RPMI7951 (cell line): ENCODE results near the gene FER. TPM values are rescaled to one million over a fixed set of nuclear protein-coding genes. Genes with fewer than 3 reads are reported as not detected.

ENCODE experiments used
- DNase-seq: peaks from one replicate; pipeline ENCODE4 v3.0.0-alpha.2; 2012; ENCODE audit warnings: low read depth
- total RNA-seq: library from RNA; depleted of rRNA; stranded (reverse); fragments of >200 nt; shearing (Covaris generic); gene quantifications from 2 replicates; pipeline ENCODE4 v1.2.3, GENCODE V29; 2014

The FER gene
- total RNA-seq, 1 experiment from 2014 or later = 14.1 TPM

GRCh38 chr5:109177227-109177626, 429.5 kb downstream of the FER start:
- DNase-seq = no peak

DNA sequence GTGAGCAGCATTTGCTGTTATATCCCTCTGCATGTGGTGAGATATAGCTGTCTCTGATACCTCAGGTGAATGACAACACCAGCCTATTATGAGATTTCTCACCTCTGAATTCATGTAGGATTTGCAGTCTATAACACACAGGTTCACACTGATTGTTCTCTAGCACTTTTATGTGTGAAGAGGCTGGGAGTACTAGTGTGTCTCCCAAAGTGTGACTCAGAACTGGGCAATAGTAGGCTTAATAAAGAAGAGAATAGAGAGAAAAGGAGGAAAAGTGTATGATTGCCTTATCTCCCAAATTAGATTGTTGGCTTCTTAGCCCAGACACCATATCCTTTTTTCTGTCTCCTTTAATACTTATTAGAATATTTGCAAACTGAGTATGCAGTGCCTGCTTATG, 430.1 kb downstream of the FER start:
- no peak for DNase-seq

DNA sequence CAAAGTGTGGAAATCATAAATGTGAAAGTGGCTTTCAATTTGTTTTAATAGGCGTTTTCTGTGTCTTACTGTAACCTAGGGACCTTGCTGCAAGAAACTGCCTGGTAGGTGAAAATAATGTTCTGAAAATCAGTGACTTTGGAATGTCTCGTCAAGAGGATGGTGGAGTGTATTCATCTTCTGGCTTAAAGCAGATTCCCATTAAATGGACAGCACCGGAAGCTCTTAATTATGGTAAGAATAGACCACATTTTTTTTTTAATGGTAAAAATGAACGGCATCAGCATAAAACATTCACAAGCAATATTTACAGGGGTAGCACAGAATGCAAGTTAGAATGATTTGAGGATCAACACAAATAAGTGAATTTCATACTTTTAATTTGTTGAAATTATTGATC, 433.0 kb downstream of the FER start:
- no peak for DNase-seq

- DNase-seq = no peak
Measured at GRCh38 chr5:109186759-109187158, 439.1 kb downstream of the FER start.

DNA sequence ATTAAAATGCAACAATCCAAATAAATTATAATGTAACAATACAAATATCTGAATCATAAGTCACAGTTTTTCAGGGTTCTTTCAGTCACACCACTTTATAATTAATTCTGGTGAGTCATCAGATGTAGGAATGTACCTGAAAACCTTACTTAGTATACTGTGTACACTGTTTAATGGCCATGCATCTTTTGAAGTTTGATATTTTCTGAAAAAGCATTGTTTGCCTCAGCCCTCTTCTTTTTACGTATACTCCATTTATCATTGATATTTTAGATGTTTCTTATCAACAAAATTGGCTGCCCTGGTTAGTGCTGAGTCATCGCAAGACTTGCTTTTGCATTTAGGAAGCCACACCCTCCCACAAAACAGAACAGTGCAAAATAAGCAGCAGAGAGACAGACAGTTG, 443.5 kb downstream of the FER start:
- DNase-seq = peak; percentile 31

DNA sequence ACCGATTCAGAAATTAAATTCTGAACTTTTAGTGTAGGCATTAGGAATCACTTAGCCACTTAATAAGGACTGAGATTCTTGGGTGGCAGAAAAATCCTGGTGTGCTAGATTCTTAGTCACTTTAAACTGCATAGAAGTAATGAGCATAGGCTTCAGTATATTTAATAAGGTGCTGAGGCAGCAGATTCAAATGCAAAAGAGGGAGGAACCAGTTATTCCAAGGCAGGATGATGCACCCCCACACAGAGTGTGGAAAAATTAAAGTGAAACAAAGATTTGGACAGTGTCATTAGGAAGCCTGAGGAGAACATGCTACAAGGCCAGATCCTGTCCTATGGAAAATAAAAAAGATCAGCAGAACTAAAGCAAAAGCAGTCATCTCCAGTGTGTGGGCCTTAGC, 444.3 kb downstream of the FER start:
- no peak for DNase-seq

DNA sequence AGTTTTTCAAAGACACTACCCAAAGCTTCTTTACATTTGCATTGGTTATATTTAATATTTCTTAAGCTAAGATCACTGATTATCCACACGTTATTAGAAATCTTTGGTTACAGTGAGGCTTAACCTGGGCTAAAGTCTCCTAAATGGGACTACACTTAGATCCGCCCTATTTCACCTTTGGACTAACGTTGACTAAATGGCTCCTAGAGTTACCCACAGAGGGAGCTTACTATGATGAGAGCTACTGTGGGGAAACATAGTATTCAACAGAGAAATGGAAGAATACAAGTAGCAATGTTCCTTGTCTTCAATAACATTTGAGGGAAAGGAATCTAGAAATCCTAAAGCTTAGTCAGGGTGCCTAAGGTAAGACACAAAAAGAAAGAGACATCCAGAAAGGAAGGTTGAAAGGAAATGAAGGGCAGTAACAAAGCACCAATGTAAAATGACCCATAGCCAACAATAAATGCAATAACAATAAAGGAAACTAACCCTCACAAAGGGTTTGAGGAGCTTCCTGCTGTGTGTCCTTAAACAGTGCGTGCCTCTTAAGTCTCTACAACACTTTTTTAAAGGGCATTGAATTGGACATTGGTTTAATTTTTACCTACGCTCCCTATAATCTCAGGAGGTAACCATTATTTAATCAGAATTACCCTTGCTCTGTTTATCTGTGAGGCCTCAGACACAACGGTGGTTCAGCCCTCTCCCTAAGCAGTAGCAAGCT, 445.0 kb downstream of the FER start:
- no peak for DNase-seq

GRCh38 chr5:109195667-109196066, 448.0 kb downstream of the FER start:
- no peak for DNase-seq

DNA sequence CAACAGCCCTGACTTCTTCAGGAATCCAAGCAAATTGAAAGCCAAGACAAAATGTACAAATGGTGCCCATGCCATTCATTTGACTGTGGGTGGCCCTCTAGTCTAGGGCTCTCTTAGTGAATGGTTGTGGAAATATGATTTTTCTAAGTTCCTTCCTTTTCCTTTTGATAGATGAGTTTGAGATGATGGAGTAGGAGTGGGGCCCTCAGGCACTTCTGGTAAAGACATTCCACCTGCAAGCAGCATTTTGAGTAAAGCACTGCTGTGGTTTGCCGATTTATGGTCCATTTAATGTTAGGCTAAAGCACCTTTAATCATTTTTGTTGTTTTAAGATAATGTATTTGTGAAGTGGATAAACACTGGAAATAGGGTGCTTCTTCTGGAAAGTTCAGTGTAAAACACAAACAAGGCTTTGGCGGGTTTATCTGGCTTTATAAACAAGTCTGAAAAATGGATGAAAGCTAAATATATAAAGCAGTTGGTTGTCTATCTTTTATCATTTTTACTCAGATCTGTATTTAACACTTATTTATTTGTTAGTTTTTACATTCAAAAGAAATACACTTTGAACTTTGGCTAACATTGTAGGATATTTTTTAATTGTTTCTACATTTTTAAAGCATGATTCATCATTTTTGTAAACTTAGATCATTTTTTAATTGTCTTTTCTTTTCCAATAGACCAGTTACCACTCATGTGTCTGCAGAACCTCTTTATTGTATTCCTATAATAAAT, 448.6 kb downstream of the FER start:
- peak; percentile 1 for DNase-seq

GRCh38 chr5:109196823-109197160, 449.1 kb downstream of the FER start:
- DNase-seq = no peak

DNA sequence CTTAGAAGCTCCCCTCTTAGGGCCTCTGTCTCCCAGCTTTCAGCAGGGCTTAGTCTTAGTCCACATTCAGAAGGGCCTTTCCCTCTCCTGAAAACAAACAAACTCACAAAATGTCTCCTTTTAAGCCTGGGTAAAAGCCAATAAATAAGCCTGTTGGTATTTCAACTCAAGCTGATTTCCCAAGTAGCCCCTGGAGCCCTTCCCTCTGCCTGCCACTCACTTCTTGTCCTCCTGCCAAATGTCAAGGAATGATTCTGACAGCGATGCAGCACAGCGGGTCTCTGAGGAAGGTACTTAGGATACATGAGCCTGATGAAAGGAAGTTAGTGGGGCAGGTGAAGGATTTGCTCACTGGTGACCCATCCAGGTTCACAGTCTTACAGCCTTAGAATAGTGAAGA, 451.6 kb downstream of the FER start:
- DNase-seq = no peak

- DNase-seq = no peak
Measured at GRCh38 chr5:109199799-109200620, 452.3 kb downstream of the FER start.

- DNase-seq = no peak
Measured at GRCh38 chr5:109215040-109215439, 467.3 kb downstream of the FER start.

DNA sequence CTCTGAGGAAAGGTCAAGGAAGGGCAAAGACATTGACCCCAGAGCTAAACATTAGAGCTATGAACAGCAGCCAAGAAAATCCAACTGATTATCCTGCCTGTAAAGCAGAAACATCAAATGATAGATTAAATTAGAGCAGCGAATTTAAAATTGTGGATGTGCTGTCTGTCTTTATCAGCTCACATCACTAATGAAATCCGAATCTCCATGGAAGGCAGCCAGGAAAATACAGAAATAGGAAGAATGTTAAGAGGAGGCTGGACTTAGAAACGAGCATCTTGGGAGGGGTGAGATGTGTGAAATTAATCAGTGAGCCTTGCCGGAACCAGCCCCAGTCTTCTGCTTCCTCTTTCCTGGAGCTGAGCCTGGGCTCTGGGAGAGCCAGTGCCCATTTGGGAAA, 471.1 kb downstream of the FER start:
- DNase-seq = no peak

DNA sequence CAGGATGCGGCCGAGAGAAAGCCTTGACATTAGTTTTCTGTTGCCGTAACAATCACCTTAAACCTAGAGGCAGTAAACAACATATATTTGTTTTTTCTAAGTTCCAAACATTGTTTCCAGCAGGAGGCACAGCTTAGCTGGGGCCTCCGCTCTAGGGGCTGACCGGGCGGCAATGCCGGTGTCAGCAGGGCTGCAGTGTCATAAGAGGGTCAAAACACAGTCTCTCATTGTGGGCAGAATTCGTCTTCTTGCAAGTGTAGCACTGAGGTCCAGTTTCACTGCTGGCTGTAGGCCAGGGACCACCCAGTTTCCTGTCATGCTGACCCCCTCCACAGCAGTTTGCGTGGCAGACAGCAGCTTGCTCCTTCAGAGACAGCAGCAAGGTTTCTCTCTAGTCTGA, 475.8 kb downstream of the FER start:
- DNase-seq = no peak

DNA sequence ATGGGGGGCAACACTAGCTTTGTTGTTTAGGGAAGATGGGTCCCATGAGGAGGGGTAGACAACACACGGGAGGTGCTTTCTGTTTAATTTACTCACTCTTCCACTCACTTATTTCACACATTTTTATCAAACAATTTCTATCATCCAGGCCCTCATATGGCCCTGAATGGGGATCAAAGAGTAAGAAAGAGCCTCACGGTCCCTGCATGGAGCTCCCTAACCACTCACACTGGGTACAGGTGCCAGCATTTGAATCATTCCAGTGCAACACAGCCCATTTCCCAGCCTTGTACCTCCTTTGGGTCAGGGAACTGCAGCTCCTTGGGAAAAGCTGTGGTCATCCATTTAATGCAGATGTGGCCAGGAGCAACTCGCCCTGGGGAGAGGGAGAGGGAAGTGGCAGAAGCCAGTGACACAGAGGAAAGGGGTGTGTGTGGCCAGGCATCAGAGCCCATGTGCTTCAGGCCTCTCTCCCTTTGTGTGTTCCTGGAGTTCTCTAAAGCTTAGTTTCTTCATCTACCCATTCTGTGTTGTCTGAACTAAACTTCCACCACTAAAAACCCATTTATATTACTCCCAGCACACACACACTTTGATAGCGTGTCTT, 476.7 kb downstream of the FER start:
- no peak for DNase-seq

- DNase-seq = no peak
Measured at GRCh38 chr5:109225716-109226625, 478.3 kb downstream of the FER start.

DNA sequence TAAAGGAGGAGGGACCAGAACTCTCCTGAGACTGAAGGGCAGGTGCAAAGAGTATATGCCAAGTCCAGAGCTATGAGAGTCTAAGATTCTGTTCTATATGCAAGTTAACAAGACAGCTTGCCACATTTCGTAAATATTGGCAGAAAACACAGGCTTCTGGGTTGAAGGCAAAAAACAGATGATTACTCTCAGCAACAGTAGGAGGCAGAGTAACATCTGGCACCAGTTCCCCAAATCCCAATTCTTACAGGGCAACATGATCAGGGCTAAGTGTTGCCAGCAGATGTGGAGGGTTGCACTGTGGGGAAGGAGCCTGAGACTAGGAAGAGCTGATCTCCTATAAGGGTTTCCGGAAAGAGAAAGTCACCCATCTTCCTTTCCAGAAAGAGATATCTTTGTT, 482.7 kb downstream of the FER start:
- DNase-seq = no peak

DNA sequence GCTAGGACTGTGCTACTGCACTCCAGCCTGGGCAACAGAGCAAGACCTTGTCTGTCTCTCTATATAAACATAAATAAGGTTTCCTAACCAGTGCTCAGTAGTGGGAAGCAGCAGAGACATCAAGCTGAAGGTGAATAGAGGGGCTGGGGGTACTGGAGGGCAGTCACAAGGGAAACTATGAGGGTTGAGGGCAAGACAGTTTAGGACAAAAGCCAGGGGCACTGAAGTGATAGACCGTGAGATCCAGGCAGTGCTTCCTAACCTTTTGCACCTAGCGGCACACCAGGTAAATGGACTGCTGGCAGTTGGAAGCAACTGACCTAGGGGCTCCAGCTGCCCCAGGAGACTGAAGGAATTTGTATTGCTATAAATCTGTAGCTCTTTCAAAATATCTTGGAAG, 483.6 kb downstream of the FER start:
- DNase-seq = no peak

DNA sequence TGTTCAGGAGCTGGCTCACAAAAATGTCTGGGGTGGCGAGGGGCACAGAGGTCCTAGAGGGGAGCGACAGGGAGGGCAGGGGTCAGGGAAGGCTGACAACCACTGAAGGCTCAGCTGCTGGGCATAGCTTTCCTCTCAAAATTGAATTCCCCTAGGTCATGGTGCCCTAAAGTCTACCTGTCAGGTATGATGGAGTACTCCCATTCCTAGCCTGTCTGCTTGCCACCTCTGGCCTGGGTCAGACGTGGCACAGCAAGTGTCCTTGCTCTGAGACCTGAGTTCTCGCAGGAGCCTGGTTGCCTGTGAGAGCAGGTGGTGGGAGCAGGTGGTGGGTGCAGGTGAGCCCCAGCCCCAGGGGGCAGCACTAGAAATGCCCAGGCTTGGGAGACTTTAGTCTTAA, 486.7 kb downstream of the FER start:
- no peak for DNase-seq

DNA sequence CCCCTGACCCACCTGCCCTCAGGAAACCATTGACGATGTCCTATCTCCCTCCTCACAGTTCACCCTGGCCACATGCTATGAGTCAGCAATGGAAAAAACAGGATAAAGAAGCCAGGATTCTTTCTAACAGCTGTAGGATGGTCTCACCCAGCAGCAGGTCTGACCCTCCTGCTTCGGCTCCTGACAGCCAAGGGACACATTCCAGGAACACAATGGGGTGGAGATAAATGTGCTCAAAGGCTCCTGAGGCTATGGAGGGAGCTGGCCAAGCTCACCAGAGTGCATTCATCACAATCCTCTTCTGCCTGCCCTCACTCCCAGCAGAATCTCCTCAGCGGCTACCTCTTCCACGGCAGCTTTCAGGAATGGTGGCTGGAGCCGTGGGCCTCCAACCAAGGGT, 491.8 kb downstream of the FER start:
- DNase-seq = peak; percentile 12
